Measurements from ENCODE around the gene MED16. TPM values are rescaled to one million over a fixed set of nuclear protein-coding genes. Genes with fewer than 3 reads are reported as not detected.

The MED16 gene
- total RNA-seq, 1 donor from 2014 or later, result 12.1 TPM

DNA sequence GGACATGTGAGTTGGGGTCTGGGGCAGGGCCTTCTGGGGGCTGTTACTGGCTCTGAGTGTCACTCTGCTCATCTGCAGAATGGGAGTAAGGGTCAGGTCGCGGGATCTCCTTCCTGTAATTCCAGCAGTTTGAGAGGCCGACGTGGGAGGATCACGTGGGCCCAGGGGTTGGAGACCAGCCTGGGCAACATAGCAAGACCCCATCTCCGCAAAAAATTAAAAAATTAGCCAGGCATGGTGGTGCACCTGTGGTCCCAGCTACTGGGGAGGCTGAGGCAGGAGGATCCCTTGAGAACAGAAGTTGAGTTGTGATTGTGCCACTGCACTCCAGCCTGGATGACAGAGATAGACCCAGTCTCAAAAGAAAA, 36.9 kb upstream of the MED16 start:
- no peak for TF ChIP-seq CTCF (IDR thresholded peaks at IDR 0.05; ENCODE audit: insufficient read depth, low read length, severe bottlenecking)
- H3K27me3 ChIP-seq (ENCODE audit: control insufficient read depth, insufficient read depth, low read length), result no peaks in the 10 kb centered on the region
- FAIRE-seq, result no peak
- no peak for DNase-seq (ENCODE audit: low read depth)
- H3K36me3 ChIP-seq (ENCODE audit: control insufficient read depth, insufficient read depth, low read length), result peaks cover 3% of the 10 kb centered on the region
- H3K4me3 ChIP-seq (ENCODE audit: low read depth, low read length), result no peak overlapping the region

DNA sequence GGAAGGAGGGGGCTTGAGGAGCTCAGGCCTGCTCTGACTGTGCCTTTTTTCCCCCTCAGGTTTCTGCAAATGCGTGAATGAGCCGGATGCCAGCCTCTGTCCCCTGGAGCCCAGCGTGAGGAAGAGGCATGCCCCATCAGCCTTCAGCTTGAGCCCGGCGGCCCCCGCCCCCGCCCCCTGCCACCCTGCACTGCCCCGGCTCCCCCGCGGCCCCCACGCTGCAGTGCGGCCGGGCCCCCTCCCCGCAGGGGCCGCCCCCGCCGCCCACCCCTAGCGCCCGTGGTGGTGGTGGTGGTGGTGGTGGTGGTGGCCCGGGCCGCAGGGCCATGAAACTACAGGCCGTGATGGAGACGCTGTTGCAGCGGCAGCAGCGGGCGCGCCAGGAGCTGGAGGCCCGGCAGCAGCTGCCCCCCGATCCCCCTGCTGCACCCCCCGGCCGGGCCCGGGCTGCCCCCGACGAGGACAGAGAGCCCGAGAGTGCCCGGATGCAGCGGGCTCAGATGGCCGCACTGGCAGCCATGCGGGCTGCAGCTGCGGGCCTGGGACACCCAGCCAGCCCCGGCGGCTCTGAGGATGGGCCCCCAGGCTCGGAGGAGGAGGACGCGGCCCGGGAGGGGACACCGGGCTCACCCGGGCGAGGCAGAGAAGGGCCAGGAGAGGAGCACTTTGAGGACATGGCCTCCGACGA, 36.4 kb upstream of the MED16 start:
- FAIRE-seq, result no peak

GRCh38 chr19:928471-929202, 35.6 kb upstream of the MED16 start:
- Histone ChIP-seq H3K4me3 (ENCODE audit: low read depth, low read length) (no peak overlapping the region), H3K27me3 (ENCODE audit: control insufficient read depth, insufficient read depth, low read length) (no peaks in the 10 kb centered on the region), H3K36me3 (ENCODE audit: control insufficient read depth, insufficient read depth, low read length) (peaks cover 3% of the 10 kb centered on the region)
- FAIRE-seq (no peak), DNase-seq (ENCODE audit: low read depth) (no peak)
- TF ChIP-seq CTCF (IDR thresholded peaks at IDR 0.05; ENCODE audit: insufficient read depth, low read length, severe bottlenecking), result no peak

More for the DNA sequence above, 36.4 kb upstream of the MED16 start:
- no peaks in the 10 kb centered on the region for H3K27me3 ChIP-seq (ENCODE audit: control insufficient read depth, insufficient read depth, low read length)
- peaks cover 3% of the 10 kb centered on the region for H3K36me3 ChIP-seq (ENCODE audit: control insufficient read depth, insufficient read depth, low read length)
- no peak overlapping the region for H3K4me3 ChIP-seq (ENCODE audit: low read depth, low read length)
- DNase-seq (ENCODE audit: low read depth), result no peak
- TF ChIP-seq CTCF (IDR thresholded peaks at IDR 0.05; ENCODE audit: insufficient read depth, low read length, severe bottlenecking), result no peak

- FAIRE-seq, result no peak
Observed at GRCh38 chr19:927780-928401, 34.9 kb upstream of the MED16 start.

GRCh38 chr19:927351-927779, 34.4 kb upstream of the MED16 start:
- DNase-seq (ENCODE audit: low read depth), result no peak
- TF ChIP-seq CTCF (IDR thresholded peaks at IDR 0.05; ENCODE audit: insufficient read depth, low read length, severe bottlenecking), result no peak
- FAIRE-seq, result no peak
- H3K27me3 ChIP-seq (ENCODE audit: control insufficient read depth, insufficient read depth, low read length), result no peaks in the 10 kb centered on the region
- peaks cover 3% of the 10 kb centered on the region for H3K36me3 ChIP-seq (ENCODE audit: control insufficient read depth, insufficient read depth, low read length)
- H3K4me3 ChIP-seq (ENCODE audit: low read depth, low read length), result peak overlapping the region; percentile 87

More at GRCh38 chr19:927780-928401, 34.9 kb upstream of the MED16 start:
- Histone ChIP-seq H3K4me3 (ENCODE audit: low read depth, low read length) (no peak overlapping the region), H3K27me3 (ENCODE audit: control insufficient read depth, insufficient read depth, low read length) (no peaks in the 10 kb centered on the region), H3K36me3 (ENCODE audit: control insufficient read depth, insufficient read depth, low read length) (peaks cover 3% of the 10 kb centered on the region)
- no peak for TF ChIP-seq CTCF (IDR thresholded peaks at IDR 0.05; ENCODE audit: insufficient read depth, low read length, severe bottlenecking)
- no peak for DNase-seq (ENCODE audit: low read depth)

Data from bronchial epithelial cell (primary cell).